ENCODE results near the gene CACNA2D3.
"Not testable (repeated sequence)": the region's sequence is repeated elsewhere in the genome, so short reads cannot be mapped to it uniquely, and the experiment has no call there.

CACNA2D3 gene

GRCh38 chr3:55111906-55112305, 989.6 kb downstream of the CACNA2D3 start:
- H3K36me3 ChIP-seq (ENCODE audit: control insufficient read depth, insufficient read depth, low read length, severe bottlenecking); H3K9ac ChIP-seq (ENCODE audit: low read length); H3K4me3 ChIP-seq (ENCODE audit: low read length); DNase-seq (ENCODE audit: low read depth); H3K4me1 ChIP-seq (ENCODE audit: control insufficient read depth, insufficient read depth, low read length); H3K27me3 ChIP-seq (replicated peaks; ENCODE audit: control insufficient read depth, insufficient read depth, low read length); H3K9me3 ChIP-seq (ENCODE audit: control insufficient read depth, low read length): not testable (repeated sequence)

- Histone ChIP-seq H3K4me1 (ENCODE audit: control insufficient read depth, insufficient read depth, low read length) (no peaks in the 10 kb centered on the region), H3K4me3 (ENCODE audit: low read length) (no peak overlapping the region), H3K27me3 (replicated peaks; ENCODE audit: control insufficient read depth, insufficient read depth, low read length) (peaks cover 3% of the 10 kb centered on the region), H3K36me3 (ENCODE audit: control insufficient read depth, insufficient read depth, low read length, severe bottlenecking) (no peaks in the 10 kb centered on the region), H3K9ac (ENCODE audit: low read length) (no peak overlapping the region), H3K9me3 (ENCODE audit: control insufficient read depth, low read length) (no peaks in the 10 kb centered on the region)
- DNase-seq (ENCODE audit: low read depth) = no peak
Observed at GRCh38 chr3:55118451-55118850, 996.1 kb downstream of the CACNA2D3 start.

- no peak overlapping the region for H3K4me3 ChIP-seq (ENCODE audit: low read length)
- H3K27me3 ChIP-seq (replicated peaks; ENCODE audit: control insufficient read depth, insufficient read depth, low read length) = peaks cover 3% of the 10 kb centered on the region
- no peaks in the 10 kb centered on the region for H3K4me1 ChIP-seq (ENCODE audit: control insufficient read depth, insufficient read depth, low read length)
- no peaks in the 10 kb centered on the region for H3K9me3 ChIP-seq (ENCODE audit: control insufficient read depth, low read length)
- DNase-seq (ENCODE audit: low read depth) = no peak
- H3K36me3 ChIP-seq (ENCODE audit: control insufficient read depth, insufficient read depth, low read length, severe bottlenecking) = no peaks in the 10 kb centered on the region
- no peak overlapping the region for H3K9ac ChIP-seq (ENCODE audit: low read length)
Observed at GRCh38 chr3:55119268-55119667, 996.9 kb downstream of the CACNA2D3 start.

- H3K9me3 ChIP-seq (ENCODE audit: control insufficient read depth, low read length) = no peaks in the 10 kb centered on the region
- no peaks in the 10 kb centered on the region for H3K4me1 ChIP-seq (ENCODE audit: control insufficient read depth, insufficient read depth, low read length)
- peaks cover 3% of the 10 kb centered on the region for H3K27me3 ChIP-seq (replicated peaks; ENCODE audit: control insufficient read depth, insufficient read depth, low read length)
- DNase-seq (ENCODE audit: low read depth) = no peak
- no peak overlapping the region for H3K4me3 ChIP-seq (ENCODE audit: low read length)
- H3K36me3 ChIP-seq (ENCODE audit: control insufficient read depth, insufficient read depth, low read length, severe bottlenecking) = no peaks in the 10 kb centered on the region
- no peak overlapping the region for H3K9ac ChIP-seq (ENCODE audit: low read length)
Observed at GRCh38 chr3:55122312-55122711, 1000.0 kb downstream of the CACNA2D3 start.
